ENCODE measurements around the gene NPPC. TPM values are rescaled to one million over a fixed set of nuclear protein-coding genes. Genes with fewer than 3 reads are reported as not detected.
"Not testable (repeated sequence)": the region's sequence is repeated elsewhere in the genome, so short reads cannot be mapped to it uniquely, and the experiment has no call there.

The NPPC gene
- total and polyA plus RNA-seq, 5 donors = 1.7 to 14.0 (median 3.4) TPM

GRCh38 chr2:231886071-231886681 lies 40.0 kb downstream of the NPPC start:
- Histone ChIP-seq H3K4me1 (ENCODE audit: control insufficient read depth, insufficient read depth, low read length) (no peaks in the 10 kb centered on the region), H3K4me3 (ENCODE audit: low read length) (no peak overlapping the region), H3K9me3 (ENCODE audit: control insufficient read depth, low read length) (peaks cover 3% of the 10 kb centered on the region), H3K27ac (ENCODE audit: low read length) (no peak overlapping the region), H3K27me3 (ENCODE audit: control insufficient read depth, insufficient read depth) (peaks cover 2% of the 10 kb centered on the region)
- WGBS = 54% methylated on average over 3 of the region's 3 CpGs
- intact Hi-C loops (cut with DNase I) = no loop called here
- DNase-seq (no peak), ATAC-seq (no peak)

- peaks cover 2% of the 10 kb centered on the region for H3K27me3 ChIP-seq (ENCODE audit: control insufficient read depth, insufficient read depth)
- no peak overlapping the region for H3K27ac ChIP-seq (ENCODE audit: low read length)
- H3K4me3 ChIP-seq (ENCODE audit: low read length) = no peak overlapping the region
- H3K4me1 ChIP-seq (ENCODE audit: control insufficient read depth, insufficient read depth, low read length) = no peaks in the 10 kb centered on the region
- ATAC-seq (no peak), DNase-seq (no peak)
- peaks cover 3% of the 10 kb centered on the region for H3K9me3 ChIP-seq (ENCODE audit: control insufficient read depth, low read length)
- intact Hi-C loops (cut with DNase I) = no loop called here
- WGBS = 67% methylated on average over 8 of the region's 8 CpGs
These were observed 41.6 kb downstream of the NPPC start for GRCh38 chr2:231884438-231885140.

GRCh38 chr2:231883468-231883881 lies 42.7 kb downstream of the NPPC start:
- intact Hi-C loops (cut with DNase I) = no loop called here
- ATAC-seq (no peak), DNase-seq (no peak)
- no peaks in the 10 kb centered on the region for H3K4me1 ChIP-seq (ENCODE audit: control insufficient read depth, insufficient read depth, low read length)
- no peak overlapping the region for H3K27ac ChIP-seq (ENCODE audit: low read length)
- WGBS = 45% methylated on average over 5 of the region's 5 CpGs
- peaks cover 3% of the 10 kb centered on the region for H3K9me3 ChIP-seq (ENCODE audit: control insufficient read depth, low read length)
- H3K27me3 ChIP-seq (ENCODE audit: control insufficient read depth, insufficient read depth) = no peaks in the 10 kb centered on the region
- no peak overlapping the region for H3K4me3 ChIP-seq (ENCODE audit: low read length)

- DNase-seq (no peak), ATAC-seq (no peak)
- Histone ChIP-seq H3K27me3 (ENCODE audit: control insufficient read depth, insufficient read depth) (no peaks in the 10 kb centered on the region), H3K4me1 (ENCODE audit: control insufficient read depth, insufficient read depth, low read length) (no peaks in the 10 kb centered on the region), H3K27ac (ENCODE audit: low read length) (no peak overlapping the region), H3K9me3 (ENCODE audit: control insufficient read depth, low read length) (peaks cover 3% of the 10 kb centered on the region), H3K4me3 (ENCODE audit: low read length) (no peak overlapping the region)
- 81% methylated on average over 7 of the region's 7 CpGs for WGBS
- intact Hi-C loops (cut with DNase I) = no loop called here
These were observed 43.5 kb downstream of the NPPC start for GRCh38 chr2:231882646-231883045.

- 86% methylated on average over 4 of the region's 4 CpGs for WGBS
- H3K9me3 ChIP-seq (ENCODE audit: control insufficient read depth, low read length); H3K27me3 ChIP-seq (ENCODE audit: control insufficient read depth, insufficient read depth); DNase-seq; intact Hi-C loops (cut with DNase I); H3K27ac ChIP-seq (ENCODE audit: low read length); H3K4me1 ChIP-seq (ENCODE audit: control insufficient read depth, insufficient read depth, low read length); ATAC-seq; H3K4me3 ChIP-seq (ENCODE audit: low read length): not testable (repeated sequence)
These were observed 45.8 kb downstream of the NPPC start for GRCh38 chr2:231880371-231880770.

GRCh38 chr2:231879216-231879615 lies 47.0 kb downstream of the NPPC start:
- ATAC-seq (no peak), DNase-seq (no peak)
- Histone ChIP-seq H3K4me1 (ENCODE audit: control insufficient read depth, insufficient read depth, low read length) (no peaks in the 10 kb centered on the region), H3K9me3 (ENCODE audit: control insufficient read depth, low read length) (no peaks in the 10 kb centered on the region), H3K4me3 (ENCODE audit: low read length) (no peak overlapping the region), H3K27ac (ENCODE audit: low read length) (no peak overlapping the region), H3K27me3 (ENCODE audit: control insufficient read depth, insufficient read depth) (peaks cover 2% of the 10 kb centered on the region)
- WGBS = 31% methylated on average over 7 of the region's 7 CpGs
- intact Hi-C loops (cut with DNase I) = no loop called here

GRCh38 chr2:231877533-231878456 lies 48.4 kb downstream of the NPPC start:
- no peaks in the 10 kb centered on the region for H3K4me1 ChIP-seq (ENCODE audit: control insufficient read depth, insufficient read depth, low read length)
- no peak overlapping the region for H3K4me3 ChIP-seq (ENCODE audit: low read length)
- no peak overlapping the region for H3K27ac ChIP-seq (ENCODE audit: low read length)
- 85% methylated on average over 15 of the region's 15 CpGs for WGBS
- intact Hi-C loops (cut with DNase I) = no loop called here
- no peak for ATAC-seq
- no peaks in the 10 kb centered on the region for H3K9me3 ChIP-seq (ENCODE audit: control insufficient read depth, low read length)
- no peak for DNase-seq
- peaks cover 2% of the 10 kb centered on the region for H3K27me3 ChIP-seq (ENCODE audit: control insufficient read depth, insufficient read depth)

- H3K9me3 ChIP-seq (ENCODE audit: control insufficient read depth, low read length) = no peaks in the 10 kb centered on the region
- intact Hi-C loops (cut with DNase I) = no loop called here
- H3K4me3 ChIP-seq (ENCODE audit: low read length) = no peak overlapping the region
- no peaks in the 10 kb centered on the region for H3K4me1 ChIP-seq (ENCODE audit: control insufficient read depth, insufficient read depth, low read length)
- no peak for DNase-seq
- H3K27me3 ChIP-seq (ENCODE audit: control insufficient read depth, insufficient read depth) = peaks cover 2% of the 10 kb centered on the region
- WGBS = 68% methylated on average over 1 of the region's 1 CpG
- ATAC-seq = no peak
- no peak overlapping the region for H3K27ac ChIP-seq (ENCODE audit: low read length)
These were observed 51.3 kb downstream of the NPPC start for GRCh38 chr2:231874944-231875343.

Small RNA genes lying within 50 kb of the gene (microRNA-seq; reads per million reads assigned to microRNA genes)
- gene MIR1471 = 0 reads per million in 2 donors

Other genes with a start within 250 kb of the NPPC start
- 100 to 1,000 TPM; 231 to 324 (median 314) TPM for gene PTMA, start 217.9 kb downstream of the NPPC start, total RNA-seq
- gene PTMA, start 217.9 kb downstream of the NPPC start, polyA plus RNA-seq = 480 TPM
- 10 to 100 TPM; 13.3 to 17.9 (median 16.4) TPM for gene PDE6D, start 145.1 kb downstream of the NPPC start, total RNA-seq
- gene PDE6D, start 145.1 kb downstream of the NPPC start, polyA plus RNA-seq = 24.3 TPM
- gene COPS7B, start 140.0 kb downstream of the NPPC start, total RNA-seq = 10 to 100 TPM; 16.2 to 21.7 (median 19.3) TPM
- gene COPS7B, start 140.0 kb downstream of the NPPC start, polyA plus RNA-seq = 17.7 TPM
- 10 to 100 TPM; 19.2 to 25.4 (median 22.4) TPM for gene DIS3L2, start 35.3 kb upstream of the NPPC start, total RNA-seq
- gene DIS3L2, start 35.3 kb upstream of the NPPC start, polyA plus RNA-seq = 11.0 TPM